Measurements from ENCODE around the gene BUD31. TPM values are rescaled to one million over a fixed set of nuclear protein-coding genes. Genes with fewer than 3 reads are reported as not detected.

The BUD31 gene
- total and polyA plus RNA-seq, 2 of the 4 experiments (the other 2 are of a cell fraction): 72.6 to 97.2 TPM

GRCh38 chr7:99402854-99403253, 5.9 kb upstream of the BUD31 start:
- Histone ChIP-seq H3K9me3 (ENCODE audit: control insufficient read depth, insufficient read depth, low read length) (no peaks in the 10 kb centered on the region), H2BK20ac (ENCODE audit: low read depth, low read length) (no peak overlapping the region), H2AK9ac (replicated peaks; ENCODE audit: low read depth, low read length, poor library complexity) (no peak overlapping the region), H4K8ac (ENCODE audit: low read depth in 2 of 2, low read length in 2 of 2) (no peak overlapping the region), H3K4me2 (ENCODE audit: low read depth, low read length) (no peak overlapping the region), H3K36me3 (ENCODE audit: control insufficient read depth, insufficient read depth, low read length) (peaks cover 55% of the 10 kb centered on the region), H3K4me3 (ENCODE audit: insufficient read depth, low read depth, low read length) (no peak overlapping the region), H3K18ac (ENCODE audit: low read depth, low read length) (no peak overlapping the region), H2BK120ac (ENCODE audit: low read depth, low read length) (no peak overlapping the region), H3K4me1 (ENCODE audit: control insufficient read depth, insufficient read depth, low read length) (peaks cover 11% of the 10 kb centered on the region; the same call in 1 of the 2 replicates), H4K5ac (ENCODE audit: low read depth, low read length) (no peak overlapping the region), H4K20me1 (ENCODE audit: insufficient read depth, low read length) (peaks cover 74% of the 10 kb centered on the region), H2BK5ac (ENCODE audit: low read depth, low read length, poor library complexity, severe bottlenecking) (no peak overlapping the region), H4K91ac (ENCODE audit: insufficient read depth, low read depth, low read length) (no peak overlapping the region), H3K79me1 (ENCODE audit: low read depth in 1 of 2, low read length in 2 of 2) (peaks cover 27 to 76% of the 10 kb centered on the region in 2 experiments), H3K14ac (replicated peaks; ENCODE audit: low read depth, low read length) (no peak overlapping the region), H3K4ac (ENCODE audit: low read depth, low read length) (no peak overlapping the region), H3K23ac (ENCODE audit: low read depth, low read length) (no peak overlapping the region), H3K27me3 (ENCODE audit: control insufficient read depth, insufficient read depth, low read length) (no peaks in the 10 kb centered on the region), H3K56ac (ENCODE audit: extremely low read depth, insufficient read depth, low read length) (no peak overlapping the region), H3K9ac (ENCODE audit: low read depth, low read length) (no peak overlapping the region), H2AK5ac (ENCODE audit: low read depth, low read length) (no peak overlapping the region), H3K27ac (ENCODE audit: insufficient read depth, low read length) (no peak overlapping the region), H2BK15ac (ENCODE audit: low read depth, low read length) (no peak overlapping the region), H2AFZ (replicated peaks; ENCODE audit: low read length, poor library complexity) (no peak overlapping the region), H3K9me1 (ENCODE audit: insufficient read depth, low read length) (peaks cover 12% of the 10 kb centered on the region)
- in situ Hi-C loops (cut with MboI; ENCODE audit: low sequenced_read_pairs): no loop called here
- DNase-seq: no peak
- 100% methylated on average over 2 of the region's 3 CpGs; no CpG with 5 or more reads in 1 of the 2 experiments for WGBS, 2 experiments (ENCODE audit: extremely low coverage in 2 of 2, insufficient read length in 1 of 2)
- intact Hi-C loops (cut with micrococcal nuclease): no loop called here
- dilution Hi-C loops (cut with HindIII; ENCODE audit: low sequenced_read_pairs, unreplicated experiment): no loop called here
- CTCF ChIA-PET: no interaction called here
- POLR2A ChIA-PET (ENCODE audit: unreplicated experiment): no interaction called here
- BruUV-seq (replicated peaks): no TSS peak
- no peak for ATAC-seq (ENCODE audit: low read depth)
- TF ChIP-seq NFE2L2 (IDR thresholded peaks at IDR 0.05; ENCODE audit: low read depth, low read length): no peak
- no peak for TF ChIP-seq MAFK (IDR thresholded peaks at IDR 0.05; ENCODE audit: low read depth, low read length)
- TF ChIP-seq RFX5 (IDR thresholded peaks at IDR 0.05; ENCODE audit: low read depth, low read length): no peak

Data from IMR-90 (cell line).